GM10266 (cell line): ENCODE measurements around the gene CAMSAP2.

Source experiments
- DNase-seq: peaks from one replicate; pipeline ENCODE4 v3.0.0; 2012; ENCODE audit errors: extremely low spot score
- TF ChIP-seq, protein P1 (sequence below): IDR thresholded peaks from 2 replicates; pipeline ENCODE4 v1.5.1; 2012; ENCODE audit warnings: mild to moderate bottlenecking, low read depth; ENCODE audit not compliant: control insufficient read depth, insufficient read depth; ENCODE audit errors: missing control alignments

CAMSAP2 gene

DNA sequence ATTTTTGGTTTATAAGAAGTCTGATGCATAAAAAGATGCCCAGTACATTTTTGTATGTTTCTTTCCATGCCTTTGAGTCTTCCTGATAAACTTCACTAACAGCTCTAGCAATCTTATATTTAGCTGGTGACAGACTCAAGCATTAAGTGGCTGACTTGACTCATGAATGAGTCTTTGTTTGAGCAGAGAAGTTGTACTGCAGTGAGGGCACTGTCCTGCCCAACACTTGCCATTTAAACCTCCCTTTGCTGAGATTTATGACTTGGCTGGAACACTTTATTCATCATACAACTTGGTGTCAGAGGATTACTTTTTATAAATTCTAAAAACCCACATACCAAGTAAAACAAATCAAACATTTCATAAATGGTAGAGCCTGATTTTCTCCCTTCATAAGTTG, 14.6 kb upstream of the CAMSAP2 start:
- no peak for DNase-seq
- TF ChIP-seq, protein P1, sequence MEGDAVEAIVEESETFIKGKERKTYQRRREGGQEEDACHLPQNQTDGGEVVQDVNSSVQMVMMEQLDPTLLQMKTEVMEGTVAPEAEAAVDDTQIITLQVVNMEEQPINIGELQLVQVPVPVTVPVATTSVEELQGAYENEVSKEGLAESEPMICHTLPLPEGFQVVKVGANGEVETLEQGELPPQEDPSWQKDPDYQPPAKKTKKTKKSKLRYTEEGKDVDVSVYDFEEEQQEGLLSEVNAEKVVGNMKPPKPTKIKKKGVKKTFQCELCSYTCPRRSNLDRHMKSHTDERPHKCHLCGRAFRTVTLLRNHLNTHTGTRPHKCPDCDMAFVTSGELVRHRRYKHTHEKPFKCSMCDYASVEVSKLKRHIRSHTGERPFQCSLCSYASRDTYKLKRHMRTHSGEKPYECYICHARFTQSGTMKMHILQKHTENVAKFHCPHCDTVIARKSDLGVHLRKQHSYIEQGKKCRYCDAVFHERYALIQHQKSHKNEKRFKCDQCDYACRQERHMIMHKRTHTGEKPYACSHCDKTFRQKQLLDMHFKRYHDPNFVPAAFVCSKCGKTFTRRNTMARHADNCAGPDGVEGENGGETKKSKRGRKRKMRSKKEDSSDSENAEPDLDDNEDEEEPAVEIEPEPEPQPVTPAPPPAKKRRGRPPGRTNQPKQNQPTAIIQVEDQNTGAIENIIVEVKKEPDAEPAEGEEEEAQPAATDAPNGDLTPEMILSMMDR = no peak

DNA sequence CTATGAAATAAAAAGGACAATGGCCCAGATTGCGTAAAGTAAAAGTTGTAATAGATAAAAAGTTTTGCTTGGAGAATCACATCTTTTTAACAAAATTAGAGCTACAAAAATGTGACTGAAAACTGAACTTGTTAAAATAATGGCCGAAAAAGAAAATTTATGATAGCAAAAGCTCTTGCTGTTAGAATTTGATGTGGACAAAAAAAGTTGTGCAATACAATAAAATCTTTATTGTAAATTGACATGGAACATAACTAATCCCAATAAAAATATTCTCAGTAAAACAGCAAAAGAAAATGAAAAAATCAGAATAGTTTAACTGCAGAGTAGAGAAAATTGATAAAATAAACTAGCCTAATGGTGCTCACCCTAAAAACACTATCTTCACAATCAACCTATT, 11.4 kb upstream of the CAMSAP2 start:
- TF ChIP-seq, protein P1 = no peak
- DNase-seq = no peak

DNA sequence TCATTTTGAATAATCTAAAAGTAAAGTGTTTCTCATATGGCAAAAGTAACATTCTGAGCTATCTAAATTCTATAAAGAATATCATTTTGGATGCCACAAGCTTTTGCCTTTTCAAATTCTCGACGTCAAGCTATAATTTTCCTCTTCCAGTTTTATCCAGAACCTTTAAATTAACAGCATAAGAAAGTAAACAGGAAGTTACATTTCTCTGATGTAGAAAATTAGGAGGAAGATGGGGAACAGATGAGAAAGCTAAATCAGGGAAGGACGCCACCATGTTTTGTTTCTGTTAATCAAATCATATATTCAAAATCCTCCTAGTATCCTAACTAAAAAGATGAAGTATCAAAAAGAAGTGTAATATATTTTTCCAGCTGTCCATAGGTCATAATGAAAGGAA, 8.8 kb upstream of the CAMSAP2 start:
- no peak for DNase-seq
- TF ChIP-seq, protein P1 = no peak

DNA sequence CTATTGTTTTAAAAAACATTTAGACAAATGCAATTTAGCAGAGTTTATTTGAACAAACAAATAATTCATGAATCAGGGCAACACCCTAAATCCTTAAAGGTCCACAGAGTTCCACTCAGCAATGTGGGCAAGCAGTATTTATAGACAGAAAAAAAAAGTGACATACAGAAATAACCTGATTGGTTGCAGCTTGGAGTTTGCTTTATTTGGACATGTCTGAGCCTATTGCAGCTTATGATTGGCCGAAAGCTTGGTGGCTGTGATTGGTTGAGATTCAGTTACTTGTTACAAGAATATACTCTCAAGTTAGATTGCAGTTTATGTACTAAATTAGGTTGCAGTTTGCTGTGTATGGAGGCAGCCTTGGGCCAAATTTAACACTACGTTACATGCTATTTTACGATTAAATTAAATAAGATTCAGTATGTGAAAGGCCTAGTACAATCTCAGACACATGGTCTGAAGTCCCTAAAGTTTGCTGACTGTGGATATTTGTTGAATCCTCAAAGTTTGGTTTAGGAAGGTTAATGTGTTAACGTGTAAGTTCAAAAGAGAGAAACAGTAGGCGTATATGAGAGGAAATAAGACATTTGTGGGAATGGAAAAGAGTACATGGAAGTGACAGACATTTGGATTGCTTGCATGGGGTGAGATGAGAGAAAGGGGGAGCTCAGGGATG, 6.9 kb upstream of the CAMSAP2 start:
- TF ChIP-seq, protein P1 = no peak
- no peak for DNase-seq

DNA sequence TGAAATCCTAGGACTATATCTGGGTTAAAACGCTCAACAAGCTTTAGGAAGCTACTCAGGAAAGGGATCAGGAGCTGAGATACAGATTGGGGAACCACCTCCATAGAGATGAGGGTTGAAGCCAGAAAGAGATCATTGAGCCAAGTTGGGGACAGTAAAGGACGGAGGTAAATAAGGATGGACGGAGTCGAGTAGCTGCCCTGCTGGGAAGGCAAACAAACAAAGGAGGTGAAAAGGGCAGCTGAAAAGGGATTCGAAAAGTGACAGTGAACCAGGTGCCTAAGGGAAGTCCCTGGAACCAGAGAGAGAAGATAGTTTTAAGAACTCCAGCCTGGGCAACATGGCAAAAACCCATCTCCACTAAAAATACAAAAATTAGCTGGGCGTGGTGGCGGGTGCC, 6.3 kb upstream of the CAMSAP2 start:
- no peak for DNase-seq

DNA sequence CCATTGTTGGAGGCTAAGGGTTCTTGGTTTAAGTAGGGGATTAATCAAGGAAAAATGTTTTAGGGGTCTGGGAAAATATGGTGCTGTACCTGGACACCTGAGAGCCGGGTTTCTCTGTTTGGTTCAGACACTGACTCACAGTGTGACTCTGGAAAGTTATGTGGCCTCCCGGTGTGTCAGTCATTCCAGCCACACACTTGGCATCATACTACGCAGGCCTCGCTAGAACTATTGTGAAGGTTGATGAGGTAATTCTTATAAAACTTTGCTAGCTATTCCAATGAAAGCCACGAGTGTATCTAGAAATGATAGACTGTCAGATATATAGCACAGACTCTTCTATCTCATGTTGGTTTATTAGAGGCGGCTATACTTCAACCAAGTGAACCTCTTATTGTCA, 4.8 kb upstream of the CAMSAP2 start:
- no peak for DNase-seq
- TF ChIP-seq, protein P1 = no peak

More for the DNA sequence above, 6.3 kb upstream of the CAMSAP2 start:
- TF ChIP-seq, protein P1 = no peak

DNA sequence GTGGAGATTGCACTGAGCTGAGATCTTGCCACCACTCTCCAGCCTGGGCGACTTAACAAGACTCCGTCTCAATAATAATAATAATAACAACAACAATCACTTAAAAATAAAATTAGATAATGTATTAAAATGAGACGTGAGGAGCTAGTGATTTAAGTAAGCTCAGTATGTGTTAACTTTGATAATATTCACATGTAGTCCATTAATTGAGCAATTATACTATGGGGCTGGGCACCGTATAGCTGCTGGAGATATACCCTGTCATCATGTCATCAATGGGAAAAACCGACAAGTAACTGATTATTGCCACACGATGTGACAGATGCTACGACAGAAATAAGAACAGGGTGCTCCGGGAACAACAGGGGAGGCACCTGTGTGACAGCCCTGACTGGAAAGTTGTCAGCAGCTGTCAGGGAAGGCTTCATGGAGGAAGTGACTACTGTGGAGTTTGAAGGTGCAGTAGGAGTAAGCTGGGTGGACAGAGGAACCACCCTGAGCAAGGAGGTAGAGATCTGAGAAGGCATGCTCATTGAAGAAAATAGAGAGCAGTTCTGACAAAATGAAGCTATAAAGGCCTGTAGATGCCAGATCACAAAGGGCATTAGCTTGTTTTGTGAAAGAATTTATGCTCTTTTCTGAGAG, 924 bp upstream of the CAMSAP2 start:
- no peak for DNase-seq
- TF ChIP-seq, protein P1 = no peak
